Astrocyte of the spinal cord (primary cell): Measurements from ENCODE around the gene TSKS.

Source experiments
- DNase-seq: peaks from one replicate; pipeline ENCODE4 v3.0.0; 2011; ENCODE audit warnings: low read depth, low spot score
- H3K4me3 ChIP-seq: 2 replicates; pipeline ENCODE4 v1.5.1; 2011; ENCODE audit warnings: low read depth, mild to moderate bottlenecking, low read length, moderate library complexity
- in situ Hi-C: cut with HindIII; loops from 2 replicates; pipeline ENCODE4 v1.10.0; 2017; ENCODE audit warnings: low sequenced_read_pairs
- TF ChIP-seq, protein P1 (sequence below): IDR thresholded peaks from 2 replicates; pipeline ENCODE4 v1.5.1; 2012; ENCODE audit warnings: low read depth, mild to moderate bottlenecking, low read length, inconsistent platforms

The TSKS gene

DNA sequence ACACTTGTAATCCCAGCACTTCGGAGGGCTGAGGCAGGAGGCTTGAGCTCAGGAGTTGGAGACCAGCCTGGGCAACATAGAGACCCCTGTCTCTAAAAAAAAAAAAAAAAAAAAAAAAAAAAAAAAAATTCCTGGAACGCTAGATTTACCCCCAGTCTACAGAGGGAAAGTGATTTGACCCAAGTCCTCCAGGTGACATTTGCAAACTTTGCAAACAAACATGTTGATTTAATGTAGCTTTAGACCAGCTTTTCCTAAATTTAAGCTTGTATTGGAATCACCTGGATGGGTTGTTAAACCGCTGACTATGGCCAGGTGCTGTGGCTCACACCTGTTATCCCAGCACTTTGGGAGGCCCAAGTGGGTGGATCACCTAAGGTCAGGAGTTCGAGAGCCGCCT lies 63.7 kb downstream of the TSKS start:
- no peak overlapping the region for H3K4me3 ChIP-seq
- in situ Hi-C loops = no loop called here
- TF ChIP-seq, protein P1, sequence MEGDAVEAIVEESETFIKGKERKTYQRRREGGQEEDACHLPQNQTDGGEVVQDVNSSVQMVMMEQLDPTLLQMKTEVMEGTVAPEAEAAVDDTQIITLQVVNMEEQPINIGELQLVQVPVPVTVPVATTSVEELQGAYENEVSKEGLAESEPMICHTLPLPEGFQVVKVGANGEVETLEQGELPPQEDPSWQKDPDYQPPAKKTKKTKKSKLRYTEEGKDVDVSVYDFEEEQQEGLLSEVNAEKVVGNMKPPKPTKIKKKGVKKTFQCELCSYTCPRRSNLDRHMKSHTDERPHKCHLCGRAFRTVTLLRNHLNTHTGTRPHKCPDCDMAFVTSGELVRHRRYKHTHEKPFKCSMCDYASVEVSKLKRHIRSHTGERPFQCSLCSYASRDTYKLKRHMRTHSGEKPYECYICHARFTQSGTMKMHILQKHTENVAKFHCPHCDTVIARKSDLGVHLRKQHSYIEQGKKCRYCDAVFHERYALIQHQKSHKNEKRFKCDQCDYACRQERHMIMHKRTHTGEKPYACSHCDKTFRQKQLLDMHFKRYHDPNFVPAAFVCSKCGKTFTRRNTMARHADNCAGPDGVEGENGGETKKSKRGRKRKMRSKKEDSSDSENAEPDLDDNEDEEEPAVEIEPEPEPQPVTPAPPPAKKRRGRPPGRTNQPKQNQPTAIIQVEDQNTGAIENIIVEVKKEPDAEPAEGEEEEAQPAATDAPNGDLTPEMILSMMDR = no peak
- DNase-seq = no peak

DNA sequence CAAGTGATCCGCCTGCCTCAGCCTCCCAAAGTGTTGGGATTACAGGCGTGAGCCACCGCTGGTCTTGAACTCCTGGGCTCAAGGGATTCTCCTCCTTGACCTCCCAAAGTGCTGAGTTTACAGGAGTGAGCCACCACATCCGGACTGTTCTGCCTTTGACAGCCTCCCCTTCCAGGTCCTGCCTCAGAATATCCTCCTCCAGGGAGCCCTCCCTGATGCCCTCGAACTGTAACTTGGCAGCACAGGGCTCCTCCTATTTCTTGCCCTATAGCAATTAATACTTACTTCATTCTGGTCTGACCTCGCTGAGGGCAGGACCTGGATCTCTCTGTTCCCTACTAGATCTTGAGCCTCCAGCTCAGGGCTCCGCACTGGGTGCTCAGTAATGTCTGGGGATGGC lies 66.2 kb downstream of the TSKS start:
- DNase-seq = no peak
- in situ Hi-C loops = no loop called here
- TF ChIP-seq, protein P1 = no peak
- no peak overlapping the region for H3K4me3 ChIP-seq

DNA sequence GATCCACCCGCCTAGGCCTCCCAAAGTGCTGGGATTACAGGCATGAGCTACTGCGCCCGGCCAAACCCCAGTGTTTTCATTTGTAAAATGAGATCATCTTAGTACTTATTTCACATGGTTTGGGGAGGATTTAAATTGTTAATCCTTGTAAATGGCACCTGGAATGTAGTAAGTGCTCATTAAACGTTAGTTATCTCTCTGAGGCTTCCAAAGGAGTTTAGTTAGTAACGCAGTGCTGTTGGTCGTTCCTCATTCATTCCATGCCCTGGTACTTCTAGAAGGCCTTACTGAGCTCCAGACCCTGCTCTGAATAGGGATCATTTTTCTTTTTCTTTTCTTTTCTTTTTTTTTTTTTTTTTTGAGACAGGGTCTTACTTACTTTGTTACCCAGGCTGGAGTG lies 67.0 kb downstream of the TSKS start:
- in situ Hi-C loops = no loop called here
- DNase-seq = no peak
- H3K4me3 ChIP-seq = no peak overlapping the region
- TF ChIP-seq, protein P1 = no peak

DNA sequence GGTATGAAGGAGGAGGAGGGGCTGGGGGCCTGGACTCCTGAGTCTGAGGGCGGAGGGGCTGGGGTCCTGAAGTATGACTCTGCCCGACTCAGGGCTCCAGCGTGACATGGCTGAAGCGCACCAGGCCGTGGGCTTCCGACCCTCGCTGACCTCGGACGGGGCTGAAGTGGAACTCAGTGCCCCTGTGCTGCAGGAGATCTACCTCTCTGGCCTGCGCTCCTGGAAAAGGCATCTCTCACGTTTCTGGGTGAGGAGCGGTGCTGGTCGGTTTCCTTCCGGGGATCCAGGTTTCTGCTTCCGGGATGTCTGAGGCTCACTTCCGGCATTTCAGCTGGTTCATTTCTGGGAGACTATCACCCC lies 71.0 kb downstream of the TSKS start:
- in situ Hi-C loops = no loop called here
- H3K4me3 ChIP-seq = peak overlapping the region; percentile 53

DNA sequence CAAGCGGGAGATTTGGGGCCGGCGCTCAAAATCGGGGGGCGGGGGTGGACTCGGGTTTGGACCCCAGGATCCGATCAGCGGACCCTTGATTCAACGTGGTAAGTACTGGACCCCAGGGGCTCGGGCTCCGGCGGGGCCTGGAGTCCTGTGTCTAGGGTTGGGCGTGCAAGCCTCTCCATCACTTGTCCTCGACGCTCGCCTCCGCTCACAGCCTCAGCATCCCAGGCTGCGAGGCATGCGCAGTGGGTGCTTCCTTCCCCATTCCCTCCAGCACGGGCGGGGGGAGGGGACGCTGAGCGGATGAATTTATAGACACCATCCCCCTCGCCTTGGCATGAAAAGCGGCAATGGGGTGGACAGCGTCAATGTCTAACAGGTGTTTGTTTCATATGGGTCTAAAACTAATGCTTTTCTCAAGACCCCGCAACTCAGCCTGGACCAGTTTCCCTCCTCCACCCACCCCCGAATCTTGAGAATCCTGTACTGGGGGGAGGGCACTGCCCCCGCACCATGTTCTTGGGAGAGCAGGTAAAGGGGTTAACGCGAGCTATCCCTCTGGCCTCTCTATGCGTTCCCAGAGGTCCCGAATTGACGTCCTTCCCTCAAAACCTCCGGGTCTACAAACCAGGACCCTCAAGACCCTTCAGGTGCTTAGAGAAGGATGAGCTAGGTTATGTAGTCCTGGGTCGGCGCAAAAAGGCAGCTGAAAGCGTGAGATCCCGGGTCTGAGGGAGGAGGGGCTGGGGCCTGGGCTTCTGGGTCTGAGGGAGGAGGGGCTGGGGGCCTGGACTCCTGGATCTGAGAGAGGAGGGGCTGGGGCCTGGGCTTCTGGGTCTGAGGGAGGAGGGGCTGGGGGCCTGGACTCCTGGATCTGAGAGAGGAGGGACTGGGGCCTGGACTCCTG lies 71.6 kb downstream of the TSKS start:
- TF ChIP-seq, protein P1 = no peak
- H3K4me3 ChIP-seq = peak overlapping the region; percentile 53
- DNase-seq = peak; percentile 73
- in situ Hi-C loops = no loop called here

More for the DNA sequence above, 71.0 kb downstream of the TSKS start:
- no peak for DNase-seq
- TF ChIP-seq, protein P1 = no peak

DNA sequence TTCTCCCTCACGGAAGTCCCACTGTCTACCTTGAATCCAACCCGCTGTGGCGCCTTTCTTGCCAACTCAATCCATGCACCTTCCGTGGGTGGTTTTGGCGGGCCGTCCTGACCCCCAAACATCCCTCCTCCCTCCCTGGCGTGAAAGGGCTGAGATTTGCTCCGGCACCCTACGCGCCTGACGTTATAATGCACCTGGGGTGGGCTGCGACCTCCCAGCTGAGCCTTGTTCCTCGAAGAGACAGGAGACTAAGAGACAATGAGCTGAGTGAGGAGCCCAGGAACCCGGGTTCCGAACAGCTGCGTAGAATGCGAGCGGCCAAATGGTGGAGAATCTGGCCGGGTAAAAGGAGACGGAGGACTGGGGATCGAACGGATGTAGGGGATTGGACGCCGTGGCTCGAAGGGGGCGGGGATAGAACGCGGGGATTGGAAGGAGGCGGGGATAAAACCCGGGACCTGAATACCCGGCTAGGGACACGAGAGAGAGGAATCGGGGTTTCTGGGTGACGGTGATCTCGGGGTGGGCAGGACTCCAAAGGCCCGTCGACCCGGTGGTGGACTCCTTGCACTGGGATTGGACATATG lies 72.4 kb downstream of the TSKS start, which contains the start of gene CPT1C:
CPT1C (plus strand) TSS at position 461 of the 587 bp plus-strand sequence. CDS start 1,137 bp downstream, outside the sequence.
- peak within 1 kb of the TSS; percentile 53 for H3K4me3 ChIP-seq
- in situ Hi-C loops = no loop called here
- peak; percentile 75 for DNase-seq
- TF ChIP-seq, protein P1 = no peak
